Calu3 (cell line): Measurements from ENCODE around the gene DISP3. TPM values are rescaled to one million over a fixed set of nuclear protein-coding genes. Genes with fewer than 3 reads are reported as not detected.

Experiments used
- BruUV-seq: library from RNA; stranded (reverse); fragments of 400-500 nt; replicated peaks from 2 replicates; lab custom pipeline; 2021; lab: Mats Ljungman, UMichigan
- CTCF ChIA-PET: fragments of 300-600 bp; sonication (Branson Sonifier 250); formaldehyde crosslinking; loops from one replicate; lab custom pipeline; 2022; ENCODE audit warnings: antibody characterized with exemption; lab: Charles Lee
- DNase-seq: peaks from one replicate; pipeline ENCODE4 v3.0.0; 2022
- H3K27ac Mint-ChIP-seq: one replicate; pipeline ENCODE4 v1.8.0; 2022; ENCODE audit warnings: mixed read lengths; ENCODE audit not compliant: unreplicated experiment
- H3K27me3 Mint-ChIP-seq: one replicate; pipeline ENCODE4 v1.8.0; 2022; ENCODE audit warnings: mixed read lengths; ENCODE audit not compliant: unreplicated experiment
- H3K36me3 Mint-ChIP-seq: one replicate; pipeline ENCODE4 v1.8.0; 2022; ENCODE audit warnings: mild to moderate bottlenecking, moderate library complexity, mixed read lengths; ENCODE audit not compliant: insufficient read depth, unreplicated experiment
- H3K4me1 Mint-ChIP-seq: one replicate; pipeline ENCODE4 v1.8.0; 2022; ENCODE audit warnings: mild to moderate bottlenecking, low read depth, mixed read lengths; ENCODE audit not compliant: unreplicated experiment
- H3K4me3 Mint-ChIP-seq: one replicate; pipeline ENCODE4 v1.8.0; 2022; ENCODE audit warnings: mild to moderate bottlenecking, low read depth, moderate library complexity, mixed read lengths; ENCODE audit not compliant: unreplicated experiment
- H3K9me3 Mint-ChIP-seq: one replicate; pipeline ENCODE4 v1.8.0; 2022; ENCODE audit warnings: low read depth, mixed read lengths; ENCODE audit not compliant: unreplicated experiment
- CTCF ChIP-seq: fragments of 200-600 bp; IDR thresholded peaks from one replicate; pipeline ENCODE4 v1.8.0; 2022; ENCODE audit warnings: antibody characterized with exemption; ENCODE audit not compliant: unreplicated experiment
- intact Hi-C: fragments of 100-400 bp; cut with micrococcal nuclease; formaldehyde crosslinking; loops from one replicate; pipeline ENCODE4 v1.10.0; 2022; ENCODE audit not compliant: unreplicated experiment
- total RNA-seq: library from RNA; stranded (reverse); gene quantifications from 2 replicates; pipeline ENCODE4 v1.2.3, GENCODE V29; 2022

DISP3 gene
- total RNA-seq, 1 experiment from 2014 or later = 1.3 TPM

DNA sequence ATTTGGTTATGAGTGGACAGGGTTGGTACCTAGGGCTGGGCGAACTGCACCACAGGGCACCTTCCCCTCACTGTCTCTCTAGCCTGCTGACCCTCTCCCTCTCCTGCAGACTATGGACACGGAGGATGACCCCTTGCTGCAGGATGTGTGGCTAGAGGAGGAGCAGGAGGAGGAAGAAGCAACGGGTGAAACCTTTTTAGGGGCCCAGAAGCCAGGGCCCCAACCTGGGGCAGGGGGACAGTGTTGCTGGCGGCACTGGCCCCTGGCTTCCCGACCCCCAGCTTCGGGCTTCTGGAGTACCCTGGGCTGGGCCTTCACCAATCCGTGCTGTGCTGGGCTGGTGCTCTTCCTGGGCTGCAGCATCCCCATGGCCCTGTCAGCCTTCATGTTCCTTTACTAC, 21.9 kb downstream of the DISP3 start:
- no peak for TF ChIP-seq CTCF
- no TSS peak for BruUV-seq

DNA sequence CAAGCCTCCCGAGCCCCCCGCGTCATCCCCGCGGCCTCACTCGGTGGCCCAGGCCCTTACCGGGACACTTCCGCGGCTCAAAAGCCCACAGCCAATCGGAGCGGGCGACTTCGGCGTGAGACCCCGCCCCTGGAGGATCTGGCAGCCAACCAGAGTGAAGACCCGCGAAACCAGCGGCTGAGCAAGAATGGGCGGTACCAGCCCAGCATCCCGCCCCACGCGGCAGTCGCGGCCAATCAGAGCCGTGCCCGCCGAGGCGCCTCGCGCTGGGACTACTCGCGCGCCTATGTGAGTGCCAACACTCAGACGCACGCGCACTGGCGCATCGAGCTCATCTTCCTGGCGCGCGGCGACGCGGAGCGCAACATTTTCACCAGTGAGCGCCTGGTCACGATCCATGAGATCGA, 22.5 kb downstream of the DISP3 start:
- no TSS peak for BruUV-seq
- no peak overlapping the region for H3K4me3 Mint-ChIP-seq
- intact Hi-C loops = no loop called here
- H3K9me3 Mint-ChIP-seq = peaks cover 11% of the 10 kb centered on the region
- H3K27ac Mint-ChIP-seq = no peak overlapping the region
- H3K27me3 Mint-ChIP-seq = peaks cover 35% of the 10 kb centered on the region
- no peaks in the 10 kb centered on the region for H3K36me3 Mint-ChIP-seq
- no peak for DNase-seq
- TF ChIP-seq CTCF = no peak
- CTCF ChIA-PET = no interaction called here
- no peaks in the 10 kb centered on the region for H3K4me1 Mint-ChIP-seq

More for the DNA sequence above, 21.9 kb downstream of the DISP3 start:
- Mint-ChIP-seq H3K9me3 (peaks cover 5% of the 10 kb centered on the region), H3K27me3 (peaks cover 39% of the 10 kb centered on the region), H3K27ac (no peak overlapping the region), H3K4me1 (no peaks in the 10 kb centered on the region), H3K36me3 (no peaks in the 10 kb centered on the region), H3K4me3 (no peak overlapping the region)
- CTCF ChIA-PET = no interaction called here
- intact Hi-C loops = no loop called here
- no peak for DNase-seq

DNA sequence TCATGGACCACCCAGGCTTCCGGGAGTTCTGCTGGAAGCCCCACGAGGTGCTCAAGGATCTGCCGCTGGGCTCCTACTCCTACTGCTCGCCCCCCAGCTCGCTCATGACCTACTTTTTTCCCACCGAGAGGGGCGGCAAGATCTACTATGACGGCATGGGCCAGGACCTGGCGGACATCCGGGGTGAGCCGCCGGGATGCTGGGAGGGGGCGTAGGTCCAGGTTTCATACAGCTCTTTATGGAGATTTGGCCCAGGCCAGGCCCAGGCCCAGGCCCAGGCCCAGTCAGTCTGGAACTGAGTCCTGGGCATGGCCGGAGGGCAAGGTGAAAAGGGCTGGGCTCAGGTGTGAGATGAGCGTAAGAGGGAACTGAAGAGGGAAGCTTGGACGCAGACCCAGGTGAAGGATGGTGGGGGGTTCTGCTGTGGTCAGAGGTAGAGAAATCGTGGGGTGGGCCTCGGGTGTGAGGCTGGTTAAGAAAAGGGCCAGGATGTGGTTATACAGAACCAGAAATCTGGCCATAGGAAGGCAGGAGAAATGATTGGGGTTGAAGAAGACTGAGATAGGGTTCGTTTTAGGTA, 23.0 kb downstream of the DISP3 start:
- Mint-ChIP-seq H3K36me3 (no peaks in the 10 kb centered on the region), H3K27ac (no peak overlapping the region), H3K4me3 (no peak overlapping the region), H3K4me1 (no peaks in the 10 kb centered on the region), H3K27me3 (peaks cover 35% of the 10 kb centered on the region), H3K9me3 (peaks cover 11% of the 10 kb centered on the region)
- no TSS peak for BruUV-seq
- no peak for TF ChIP-seq CTCF
- intact Hi-C loops = no loop called here
- CTCF ChIA-PET = no interaction called here
- no peak for DNase-seq

GRCh38 chr1:11502516-11502915, 23.6 kb downstream of the DISP3 start:
- H3K36me3 Mint-ChIP-seq = no peaks in the 10 kb centered on the region

More at GRCh38 chr1:11502516-11502915, 23.6 kb downstream of the DISP3 start:
- BruUV-seq = no TSS peak
- Mint-ChIP-seq H3K4me3 (no peak overlapping the region), H3K27me3 (peaks cover 31% of the 10 kb centered on the region), H3K9me3 (peaks cover 11% of the 10 kb centered on the region), H3K27ac (no peak overlapping the region), H3K4me1 (no peaks in the 10 kb centered on the region)
- DNase-seq = no peak
- intact Hi-C loops = no loop called here
- no peak for TF ChIP-seq CTCF
- CTCF ChIA-PET = no interaction called here
